Adrenal gland (tissue), 12 donors: ENCODE measurements around the gene MVD. TPM values are rescaled to one million over a fixed set of nuclear protein-coding genes. Genes with fewer than 3 reads are reported as not detected.
A peak's percentile ranks its signal among the peaks of the same experiment; 100 is the strongest.

Experiments
- DNase-seq, 7 donors: peaks; one replicate each; pipeline ENCODE4 v3.0.0-alpha.2; 2019 to 2020
- H3K27ac ChIP-seq, 5 donors: fragments of 200-600 bp; sonication (generic) in 4 of 5; 1 replicate in 3 of 5; 2 replicates in 2 of 5; pipeline versions ENCODE4 v1.5.1 to v1.8.0; 2016 to 2020; ENCODE audit warnings: mild to moderate bottlenecking in 1 of 5
- H3K27me3 ChIP-seq: fragments of 200-600 bp; 2 replicates; pipeline ENCODE4 v1.8.0; 2021
- H3K36me3 ChIP-seq, 2 donors: fragments of 200-600 bp; replicated peaks in 1 of 2; 1 replicate in 1 of 2; 2 replicates in 1 of 2; pipeline versions ENCODE4 v1.5.1 to v1.8.0; 2018 to 2022
- H3K4me1 ChIP-seq, 2 donors: fragments of 200-600 bp; replicated peaks in 1 of 2; 1 replicate in 1 of 2; 2 replicates in 1 of 2; pipeline versions ENCODE4 v1.5.1 to v1.8.0; 2018 to 2021
- H3K4me3 ChIP-seq, 4 donors: fragments of 200-600 bp; sonication (generic) in 3 of 4; one replicate each; pipeline ENCODE4 v1.5.1; 2016 to 2018
- H3K9me3 ChIP-seq, 3 donors: fragments of 200-600 bp; sonication (generic) in 1 of 3; replicated peaks in 1 of 3; 1 replicate in 2 of 3; 2 replicates in 1 of 3; pipeline versions ENCODE4 v1.5.1 to v1.8.0; 2016 to 2021
- POLR2A ChIP-seq, 2 donors: fragments of 450-650 bp; IDR thresholded peaks; one replicate each; pipeline ENCODE4 v1.6.1; 2017; ENCODE audit warnings: antibody characterized with exemption in 2 of 2, mild to moderate bottlenecking in 2 of 2, moderate library complexity in 1 of 2
- WGBS, 4 donors: extraction: QIAGEN DNeasy Blood & Tissue Kit in 2 of 4; methylation state at CpG; one replicate each; pipeline versions ENCODE4 v1.1.5 to v1.1.7; 2013 to 2017; 5-methylcytosine and 5-hydroxymethylcytosine counted together
- intact Hi-C, 2 donors: fragments of 100-400 bp; cut with DNase I; formaldehyde crosslinking; loops; one replicate each; pipeline versions ENCODE4 v1.14.1 to v1.15.0; 2022 to 2023
- polyA plus RNA-seq, 3 donors: library from polyadenylated mRNA; stranded (reverse); fragments of 200-250 nt in 2 of 3; fragments of 350-450 nt in 1 of 3; fragmentation: Illumina TruSeq in 1 of 3; extraction: RNeasy Lipid Tissue Mini Kit (QIAGEN cat#74804) in 1 of 3; gene quantifications; one replicate each; pipeline ENCODE4 v1.2.3, GENCODE V29; 2013 to 2014
- total RNA-seq, 9 donors: library from RNA; depleted of rRNA in 4 of 9; stranded (reverse); fragments of >200 nt in 4 of 9; fragments of 120-200 nt in 1 of 9; fragmentation: NEBNext Ultra II Directional in 1 of 9; extraction: Animal tissue kit (Norgen Biotek cat#: 25700) in 1 of 9; gene quantifications; one replicate each; pipeline versions ENCODE4 v1.1.0 to v1.2.4, GENCODE V29; 2013 to 2023
- TF ChIP-seq, protein P1 (sequence below), 6 experiments: fragments of 450-650 bp in 4 of 6; fragments of 200-600 bp in 2 of 6; sonication (generic) in 1 of 6; IDR thresholded peaks; 1 replicate in 5 of 6; 2 replicates in 1 of 6; pipeline versions ENCODE4 v1.5.1 to v1.8.0; 2016 to 2021; ENCODE audit warnings: antibody characterized with exemption in 6 of 6, mild to moderate bottlenecking in 2 of 6, moderate library complexity in 1 of 6
- donor health status: healthy with polysubstance abuse.
- donor health status: Bipolar disorder and iron deficiency.
- donor health status: DM: yes; HTN: yes; CAD: no.
- donor health status: DM: no; HTN: no; CAD: no.
- donor health status: DM: no; HTN: no; CAD: no.
- donor health status: DM: yes; HTN: yes; CAD: no.

Gene MVD
- total and polyA plus RNA-seq, 12 donors = 25.6 to 293 (median 45.4) TPM

DNA sequence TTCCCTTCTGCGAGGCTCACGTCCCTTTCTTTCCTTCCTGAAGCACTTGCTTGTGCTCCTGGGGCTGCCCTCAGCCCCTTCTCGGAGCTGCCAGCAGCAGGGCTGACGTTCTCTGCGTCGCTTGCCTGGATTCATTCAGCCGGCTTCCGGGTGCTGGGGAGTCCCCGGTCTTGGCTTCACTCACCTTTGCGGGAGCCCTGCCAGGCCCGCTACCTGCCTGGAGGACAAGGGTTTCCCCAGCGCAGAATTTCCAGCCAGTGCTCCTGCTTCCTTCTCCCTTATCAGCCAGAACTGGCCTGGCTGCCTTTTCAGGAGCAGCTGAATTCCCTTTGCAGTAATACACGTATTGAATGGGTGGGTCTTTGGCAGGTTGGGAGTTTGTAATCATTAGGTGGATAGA lies 46.6 kb downstream of the MVD start:
- TF ChIP-seq, protein P1, sequence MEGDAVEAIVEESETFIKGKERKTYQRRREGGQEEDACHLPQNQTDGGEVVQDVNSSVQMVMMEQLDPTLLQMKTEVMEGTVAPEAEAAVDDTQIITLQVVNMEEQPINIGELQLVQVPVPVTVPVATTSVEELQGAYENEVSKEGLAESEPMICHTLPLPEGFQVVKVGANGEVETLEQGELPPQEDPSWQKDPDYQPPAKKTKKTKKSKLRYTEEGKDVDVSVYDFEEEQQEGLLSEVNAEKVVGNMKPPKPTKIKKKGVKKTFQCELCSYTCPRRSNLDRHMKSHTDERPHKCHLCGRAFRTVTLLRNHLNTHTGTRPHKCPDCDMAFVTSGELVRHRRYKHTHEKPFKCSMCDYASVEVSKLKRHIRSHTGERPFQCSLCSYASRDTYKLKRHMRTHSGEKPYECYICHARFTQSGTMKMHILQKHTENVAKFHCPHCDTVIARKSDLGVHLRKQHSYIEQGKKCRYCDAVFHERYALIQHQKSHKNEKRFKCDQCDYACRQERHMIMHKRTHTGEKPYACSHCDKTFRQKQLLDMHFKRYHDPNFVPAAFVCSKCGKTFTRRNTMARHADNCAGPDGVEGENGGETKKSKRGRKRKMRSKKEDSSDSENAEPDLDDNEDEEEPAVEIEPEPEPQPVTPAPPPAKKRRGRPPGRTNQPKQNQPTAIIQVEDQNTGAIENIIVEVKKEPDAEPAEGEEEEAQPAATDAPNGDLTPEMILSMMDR (IDR thresholded peaks at IDR 0.05) = no peak
- no peak for TF ChIP-seq POLR2A (IDR thresholded peaks at IDR 0.05)
- H3K4me3 ChIP-seq = no peak overlapping the region
- peaks cover 0 to 16% of the 10 kb centered on the region in 2 donors for H3K36me3 ChIP-seq
- no peak for DNase-seq
- intact Hi-C loops = no loop called here
- no peaks in the 10 kb centered on the region for H3K9me3 ChIP-seq
- 92 to 96% (median 95%) methylated on average over 13 of the region's 13 CpGs for WGBS, 4 donors
- no peaks in the 10 kb centered on the region for H3K27me3 ChIP-seq
- H3K4me1 ChIP-seq = peaks cover 0 to 11% of the 10 kb centered on the region in 2 donors
- no peak overlapping the region for H3K27ac ChIP-seq

DNA sequence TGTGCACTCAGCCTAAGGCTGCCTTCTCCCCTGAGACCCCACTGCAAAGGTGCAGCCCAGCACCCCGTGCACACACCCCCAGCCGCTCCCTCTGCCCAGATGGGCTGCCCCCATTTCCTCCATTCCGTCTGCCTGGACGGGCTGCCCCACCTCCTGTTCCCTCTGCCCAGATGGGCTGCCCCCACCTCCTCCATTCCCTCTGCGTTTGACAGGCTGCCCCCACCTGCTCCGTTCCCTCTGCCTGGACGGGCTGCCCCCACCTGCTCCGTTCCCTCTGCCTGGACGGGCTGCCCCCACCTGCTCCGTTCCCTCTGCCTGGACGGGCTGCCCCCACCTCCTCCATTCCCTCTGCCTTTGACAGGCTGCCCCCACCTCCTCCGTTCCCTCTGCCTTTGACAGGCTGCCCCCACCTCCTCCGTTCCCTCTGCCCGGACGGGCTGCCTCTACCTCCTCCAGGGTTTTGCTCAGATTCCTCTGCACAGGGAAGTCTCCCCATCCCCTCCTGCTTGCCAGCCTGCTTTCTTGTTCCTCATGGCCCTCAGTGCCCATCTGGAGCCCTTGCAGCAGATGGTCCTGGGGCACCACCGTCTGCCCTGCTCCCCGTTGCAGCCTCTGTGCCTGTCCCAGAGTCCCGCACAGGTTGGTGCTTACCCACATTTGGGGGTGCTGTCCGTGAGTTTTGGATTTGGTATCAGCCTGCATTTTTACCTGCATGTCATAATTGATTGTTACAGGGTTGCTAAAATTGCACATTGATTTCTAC lies 47.9 kb downstream of the MVD start:
- DNase-seq = no peak
- Histone ChIP-seq H3K9me3 (no peaks in the 10 kb centered on the region), H3K27ac (no peak overlapping the region), H3K4me1 (peaks cover 0 to 11% of the 10 kb centered on the region in 2 donors), H3K4me3 (no peak overlapping the region), H3K27me3 (no peaks in the 10 kb centered on the region), H3K36me3 (peaks cover 0 to 30% of the 10 kb centered on the region in 2 donors)
- TF ChIP-seq, protein P1 (IDR thresholded peaks at IDR 0.05) = no peak
- no peak for TF ChIP-seq POLR2A (IDR thresholded peaks at IDR 0.05)
- WGBS, 4 donors = 89 to 91% (median 90%) methylated on average over 17 to 19 of the region's 19 CpGs
- intact Hi-C loops = no loop called here

DNA sequence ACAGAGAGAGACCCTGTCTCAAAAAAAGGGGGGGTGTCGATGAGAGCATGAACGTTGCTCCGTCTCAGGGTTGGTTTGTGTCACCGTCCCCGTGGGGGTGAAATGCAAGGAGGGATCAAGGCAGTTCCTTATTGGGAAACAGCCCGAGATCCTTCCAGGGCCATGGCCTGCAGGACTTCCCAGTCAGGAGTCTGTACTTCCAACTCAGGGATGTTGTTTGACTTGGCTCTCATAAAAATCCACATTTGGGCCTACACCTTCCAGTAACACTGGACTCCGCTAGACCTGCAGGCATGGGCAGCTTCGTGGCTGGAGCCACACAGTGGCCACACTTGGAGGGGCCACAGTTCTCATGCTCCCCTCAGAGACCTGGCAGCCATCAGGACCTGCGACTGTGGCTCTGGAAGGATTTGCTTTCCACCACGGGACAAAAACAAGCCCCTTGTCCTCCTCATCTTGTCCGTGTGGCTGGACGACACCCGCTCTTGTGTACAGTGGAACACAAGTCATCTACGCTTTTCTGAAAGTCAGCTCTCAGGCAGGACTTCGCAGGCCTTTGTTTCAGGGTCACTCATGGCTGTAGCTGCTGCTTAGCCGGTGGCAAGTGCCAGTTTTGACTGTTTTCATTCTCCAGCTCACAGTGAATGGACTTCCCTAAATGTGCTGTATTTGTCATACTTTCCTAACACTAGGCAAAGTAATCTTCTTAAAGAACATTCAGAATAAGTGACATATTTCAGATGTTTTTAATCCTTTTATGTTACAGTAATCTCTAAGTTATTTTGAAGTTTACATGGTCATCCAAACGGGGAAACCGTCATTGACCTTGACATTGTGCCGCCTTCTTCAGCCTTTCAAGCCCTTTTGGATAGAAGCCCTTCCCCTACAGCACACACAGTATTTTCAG lies 48.7 kb downstream of the MVD start:
- Histone ChIP-seq H3K4me1 (peaks cover 0 to 11% of the 10 kb centered on the region in 2 donors), H3K27ac (peak overlapping the region in 1 of 5 donors; percentile 54), H3K36me3 (peaks cover 0 to 38% of the 10 kb centered on the region in 2 donors)

More for the DNA sequence above, 48.7 kb downstream of the MVD start:
- no peak for TF ChIP-seq POLR2A (IDR thresholded peaks at IDR 0.05)
- TF ChIP-seq, protein P1 (IDR thresholded peaks at IDR 0.05) = no peak
- WGBS, 4 donors = 68 to 73% (median 70%) methylated on average over 16 to 19 of the region's 19 CpGs
- no peak overlapping the region for H3K4me3 ChIP-seq
- intact Hi-C loops = no loop called here
- H3K9me3 ChIP-seq = no peaks in the 10 kb centered on the region
- DNase-seq = peak in 6 of 7 donors; percentile 38 to 71 (median 58)
- no peaks in the 10 kb centered on the region for H3K27me3 ChIP-seq
